Vagina (tissue), 2 donors: ENCODE data around the gene HLTF. TPM values are rescaled to one million over a fixed set of nuclear protein-coding genes. Genes with fewer than 3 reads are reported as not detected.
"Not testable (repeated sequence)": the region's sequence is repeated elsewhere in the genome, so short reads cannot be mapped to it uniquely, and the experiment has no call there.

Experiments used
- DNase-seq, 2 donors: peaks; one replicate each; pipeline ENCODE4 v3.0.0-alpha.2; 2017; ENCODE audit errors: extremely low spot score in 2 of 2
- H3K27ac ChIP-seq: fragments of 200-600 bp; sonication (generic); one replicate; pipeline ENCODE4 v1.5.1; 2019
- H3K27me3 ChIP-seq: fragments of 200-600 bp; sonication (generic); one replicate; pipeline ENCODE4 v1.5.1; 2019
- H3K36me3 ChIP-seq, 2 donors: fragments of 200-600 bp; sonication (generic); one replicate each; pipeline ENCODE4 v1.5.1; 2017 to 2019
- H3K4me1 ChIP-seq: fragments of 200-600 bp; sonication (generic); one replicate; pipeline ENCODE4 v1.5.1; 2019
- H3K4me3 ChIP-seq, 2 donors: fragments of 200-600 bp; sonication (generic); 1 replicate in 1 of 2; 2 replicates in 1 of 2; pipeline ENCODE4 v1.5.1; 2016 to 2019
- H3K9me3 ChIP-seq: fragments of 200-600 bp; sonication (generic); one replicate; pipeline ENCODE4 v1.5.1; 2019
- CTCF ChIP-seq, 3 experiments: fragments of 450-650 bp in 2 of 3; fragments of 200-600 bp in 1 of 3; sonication (generic) in 1 of 3; IDR thresholded peaks; one replicate each; pipeline ENCODE4 v1.5.1; 2017 to 2019; ENCODE audit warnings: antibody characterized with exemption in 3 of 3, mild to moderate bottlenecking in 2 of 3, moderate library complexity in 2 of 3
- POLR2A ChIP-seq, 2 donors: fragments of 450-650 bp; IDR thresholded peaks; one replicate each; pipeline ENCODE4 v1.6.1; 2017; ENCODE audit warnings: antibody characterized with exemption in 2 of 2, mild to moderate bottlenecking in 2 of 2, moderate library complexity in 2 of 2
- POLR2AphosphoS5 ChIP-seq, 2 donors: sonication (generic); formaldehyde crosslinking; IDR thresholded peaks; one replicate each; pipeline ENCODE4 v1.9.0; 2017; ENCODE audit warnings: antibody characterized with exemption in 2 of 2, mild to moderate bottlenecking in 2 of 2, low read depth in 1 of 2; ENCODE audit not compliant: insufficient read depth in 1 of 2
- intact Hi-C: fragments of 100-400 bp; cut with DNase I; formaldehyde crosslinking; loops from one replicate; pipeline ENCODE4 v1.15.1; 2023
- small RNA-seq: library from RNA; depleted of rRNA; stranded (forward); fragments of <200 nt; gene quantifications from one replicate; pipeline ENCODE3, GENCODE V24; 2016
- total RNA-seq: library from RNA; depleted of rRNA; stranded (reverse); fragments of >200 nt; gene quantifications from one replicate; pipeline ENCODE4 v1.2.3, GENCODE V29; 2016

Gene HLTF
- total RNA-seq, 1 donor from 2014 or later: 27.0 TPM

- intact Hi-C loops: no loop called here
- peaks cover 19% of the 10 kb centered on the region for H3K4me1 ChIP-seq
- H3K27me3 ChIP-seq: no peaks in the 10 kb centered on the region
- peak overlapping the region; percentile 96 for H3K27ac ChIP-seq
- H3K9me3 ChIP-seq: no peaks in the 10 kb centered on the region
- no peak for TF ChIP-seq POLR2AphosphoS5 (IDR thresholded peaks at IDR 0.05; ENCODE audit: insufficient read depth in 1 of 2, low read depth in 1 of 2)
- TF ChIP-seq POLR2A (IDR thresholded peaks at IDR 0.05): no peak
- TF ChIP-seq CTCF (IDR thresholded peaks at IDR 0.05): no peak
- no peak for DNase-seq
- H3K36me3 ChIP-seq: peaks cover 0 to 4% of the 10 kb centered on the region in 2 donors
- no peak overlapping the region for H3K4me3 ChIP-seq
Observed at GRCh38 chr3:148990236-148990635, 96.1 kb downstream of the HLTF start.

GRCh38 chr3:148987551-148987950, 98.8 kb downstream of the HLTF start:
- H3K36me3 ChIP-seq, H3K4me3 ChIP-seq, H3K4me1 ChIP-seq, DNase-seq, intact Hi-C loops, H3K9me3 ChIP-seq, H3K27me3 ChIP-seq, H3K27ac ChIP-seq: not testable (repeated sequence)

- Histone ChIP-seq H3K9me3 (no peaks in the 10 kb centered on the region), H3K36me3 (no peaks in the 10 kb centered on the region), H3K27me3 (no peaks in the 10 kb centered on the region), H3K4me3 (no peak overlapping the region), H3K4me1 (no peaks in the 10 kb centered on the region), H3K27ac (no peak overlapping the region)
- TF ChIP-seq POLR2AphosphoS5 (IDR thresholded peaks at IDR 0.05; ENCODE audit: insufficient read depth in 1 of 2, low read depth in 1 of 2): no peak
- TF ChIP-seq POLR2A (IDR thresholded peaks at IDR 0.05): no peak
- no peak for TF ChIP-seq CTCF (IDR thresholded peaks at IDR 0.05)
- DNase-seq: no peak
- intact Hi-C loops: no loop called here
Observed at GRCh38 chr3:148981273-148981672, 105.1 kb downstream of the HLTF start.

Small RNA genes within 50 kb of the gene (small RNA-seq; reads per million reads assigned to genes)
- not detected for gene RF00019

Other genes with a start within 250 kb of the HLTF start
- gene CPA3, start 221.2 kb downstream of the HLTF start, total RNA-seq: 14.5 TPM
- gene GYG1, start 95.0 kb downstream of the HLTF start, total RNA-seq: 45.9 TPM
- 25.5 TPM for gene HPS3, start 43.1 kb upstream of the HLTF start, total RNA-seq
- 26.3 TPM for gene CP, start 135.3 kb upstream of the HLTF start, total RNA-seq
- gene TM4SF18, start 247.1 kb upstream of the HLTF start, total RNA-seq: 10.1 TPM